GM23248 (cell line): Measurements from ENCODE around the gene SMYD3.

ENCODE experiments used
- EZH2 ChIP-seq: fragments of 200-600 bp; sonication (generic); IDR thresholded peaks from 2 replicates; pipeline ENCODE4 v1.6.1; 2018; ENCODE audit warnings: antibody characterized with exemption, mild to moderate bottlenecking; ENCODE audit not compliant: insufficient read depth, poor library complexity, severe bottlenecking
- EZH2phosphoT487 ChIP-seq: fragments of 200-600 bp; sonication (generic); IDR thresholded peaks from 2 replicates; pipeline ENCODE4 v1.6.1; 2018; ENCODE audit warnings: antibody characterized with exemption, moderate library complexity, mild to moderate bottlenecking, low read depth; ENCODE audit not compliant: insufficient read depth

DNA sequence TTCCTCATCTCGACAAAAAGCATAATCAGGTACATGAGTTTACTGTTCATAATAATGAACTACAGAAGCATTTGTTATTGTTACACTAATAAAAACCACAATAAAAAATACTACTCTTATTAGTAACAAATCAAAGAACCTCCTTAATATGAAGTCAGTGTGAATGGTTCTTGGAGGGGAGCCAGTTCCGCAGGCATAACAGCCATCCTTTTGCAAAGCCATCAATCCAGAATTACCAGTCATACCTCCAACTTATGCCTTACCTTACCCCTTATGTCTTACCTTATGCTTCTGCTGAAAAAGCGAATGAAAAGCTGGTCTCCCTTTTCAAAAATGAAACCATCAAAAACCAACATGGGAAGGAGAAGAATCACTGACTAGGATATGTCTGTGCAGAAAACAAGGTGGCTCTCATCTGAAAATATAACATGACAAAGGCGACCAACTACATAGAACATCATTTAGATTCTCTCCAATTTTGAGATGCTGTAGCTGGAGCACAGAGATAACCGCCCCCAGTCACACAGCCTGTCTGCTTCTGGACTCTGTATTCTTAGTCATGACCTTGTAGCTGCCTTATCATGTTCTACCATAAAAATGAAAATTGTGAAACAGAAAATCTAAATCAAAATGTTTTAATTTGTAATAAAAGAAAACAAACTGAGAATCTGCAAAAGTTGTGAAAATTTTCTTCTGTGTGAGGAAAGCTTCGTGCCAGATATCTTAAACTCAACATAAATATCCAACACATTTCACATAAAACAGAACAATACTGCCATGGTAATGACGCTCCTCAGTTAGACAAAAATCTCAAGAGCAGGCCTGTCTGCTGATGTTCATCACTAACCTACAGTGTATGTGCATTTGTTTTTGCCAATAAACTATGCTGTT is 438.2 kb downstream of the SMYD3 start:
- TF ChIP-seq EZH2 (no peak), EZH2phosphoT487 (no peak)
